GM12878 (cell line): ENCODE data around the gene RREB1. TPM values are rescaled to one million over a fixed set of nuclear protein-coding genes. Genes with fewer than 3 reads are reported as not detected.

Source experiments
- ATAC-seq: fragments of 200-7000 bp; cut with Tn5 transposase; 3 replicates; pipeline ENCODE4 v1.9.1; 2020; ENCODE audit warnings: mild to moderate bottlenecking, moderate library complexity
- BruUV-seq: library from RNA; stranded (reverse); fragments of 400-500 nt; replicated peaks from 2 replicates; lab custom pipeline; 2021; lab: Mats Ljungman, UMichigan
- CTCF ChIA-PET: fragments of 300-600 bp; sonication (Branson Sonifier 250); formaldehyde crosslinking; extraction: SDS; loops from one replicate; lab custom pipeline; 2021; ENCODE audit warnings: inconsistent platforms; lab: Yijun Ruan, JAX
- POLR2A ChIA-PET: fragments of 350-600 bp; formaldehyde crosslinking; extraction: SDS; loops from one replicate; lab custom pipeline; 2021; ENCODE audit warnings: inconsistent platforms; lab: Charles Lee
- RAD21 ChIA-PET: fragments of 300-600 bp; sonication (Branson Sonifier 250); formaldehyde crosslinking; loops from one replicate; lab custom pipeline; 2023; ENCODE audit warnings: antibody characterized with exemption; ENCODE audit not compliant: unreplicated experiment; lab: Charles Lee
- SMC1A ChIA-PET: fragments of 300-600 bp; sonication (Branson Sonifier 250); formaldehyde crosslinking; loops from one replicate; lab custom pipeline; 2023; ENCODE audit not compliant: unreplicated experiment, uncharacterized antibody; lab: Charles Lee
- DNase-seq: peaks from one replicate; pipeline ENCODE4 v3.0.0-alpha.2; 2011; ENCODE audit warnings: low read depth, low spot score
- FAIRE-seq: peaks from 3 replicates; lab custom pipeline; 2011; peaks lifted over from hg19 to GRCh38; lab: Jason Lieb, UNC
- H2AFZ ChIP-seq: 2 replicates; pipeline ENCODE4 v1.6.0; 2011; ENCODE audit warnings: low read depth, low read length, control low read depth; ENCODE audit not compliant: control insufficient read depth
- H3K27ac ChIP-seq: 2 replicates; pipeline ENCODE4 v1.5.1; 2011; ENCODE audit warnings: control low read depth; ENCODE audit not compliant: control insufficient read depth, insufficient read depth
- H3K27me3 ChIP-seq, 2 experiments: replicated peaks in 1 of 2; 2 replicates each; pipeline versions ENCODE4 v1.6.0 to v1.6.1; 2011; ENCODE audit warnings: low read length in 1 of 2; ENCODE audit not compliant: control insufficient read depth in 2 of 2, insufficient read depth in 2 of 2
- H3K36me3 ChIP-seq, 2 experiments: 2 replicates each; pipeline ENCODE4 v1.5.1; 2011; ENCODE audit warnings: low read length in 1 of 2; ENCODE audit not compliant: control insufficient read depth in 2 of 2, insufficient read depth in 2 of 2
- H3K4me1 ChIP-seq: 2 replicates; pipeline ENCODE4 v1.6.1; 2011; ENCODE audit warnings: mild to moderate bottlenecking, low read length, moderate library complexity, mixed read lengths; ENCODE audit not compliant: control insufficient read depth, insufficient read depth
- H3K4me2 ChIP-seq: 2 replicates; pipeline ENCODE4 v1.6.0; 2011; ENCODE audit warnings: control low read depth; ENCODE audit not compliant: control insufficient read depth, insufficient read depth
- H3K4me3 ChIP-seq: fragments of 200-600 bp; sonication (generic); 2 replicates; pipeline ENCODE4 v1.5.1; 2016
- H3K79me2 ChIP-seq: 2 replicates; pipeline ENCODE4 v1.6.0; 2011; ENCODE audit warnings: low read length; ENCODE audit not compliant: control insufficient read depth, insufficient read depth
- H3K9ac ChIP-seq: 2 replicates; pipeline ENCODE4 v1.8.0; 2011; ENCODE audit warnings: low read length, control low read depth, mixed read lengths; ENCODE audit not compliant: control insufficient read depth, insufficient read depth
- H3K9me3 ChIP-seq: replicated peaks from 3 replicates; pipeline ENCODE4 v1.5.1; 2011; ENCODE audit warnings: mild to moderate bottlenecking, low read length; ENCODE audit not compliant: control insufficient read depth, insufficient read depth
- H4K20me1 ChIP-seq: 2 replicates; pipeline ENCODE4 v1.6.0; 2011; ENCODE audit not compliant: control insufficient read depth, insufficient read depth
- BCL11A ChIP-seq: IDR thresholded peaks from 2 replicates; pipeline ENCODE4 v1.6.1; 2011; ENCODE audit warnings: low read depth, low read length
- CHD2 ChIP-seq: IDR thresholded peaks from 2 replicates; pipeline ENCODE4 v1.6.1; 2011; ENCODE audit warnings: low read depth, low read length, improper control_type of control experiment, borderline replicate concordance
- FOXK2 ChIP-seq: fragments of 450-650 bp; IDR thresholded peaks from 2 replicates; pipeline ENCODE4 v1.6.1; 2017; ENCODE audit warnings: mild to moderate bottlenecking, moderate library complexity
- POU2F2 ChIP-seq: IDR thresholded peaks from 3 replicates; pipeline ENCODE4 v1.6.1; 2011; ENCODE audit warnings: low read depth, mild to moderate bottlenecking, low read length, borderline replicate concordance
- TAF1 ChIP-seq: IDR thresholded peaks from 2 replicates; pipeline ENCODE4 v1.6.1; 2011; ENCODE audit warnings: mild to moderate bottlenecking, low read depth, low read length, borderline replicate concordance
- WGBS: methylation state at CpG from one replicate; pipeline ENCODE4 v1.1.6; 2016; ENCODE audit warnings: low lambda C conversion rate; ENCODE audit not compliant: insufficient replicate concordance, insufficient coverage; ENCODE audit errors: missing lambda C conversion rate; 5-methylcytosine and 5-hydroxymethylcytosine counted together
- in situ Hi-C: fragments of 300-500 bp; cut with MboI; formaldehyde crosslinking; loops from 9 replicates; pipeline ENCODE4 v1.14.3; 2018; ENCODE audit warnings: mixed read lengths
- intact Hi-C: fragments of 100-400 bp; cut with micrococcal nuclease; formaldehyde crosslinking; loops from one replicate; pipeline ENCODE4 v1.14.2; 2022; ENCODE audit not compliant: unreplicated experiment
- polyA plus RNA-seq, 11 experiments: library from polyadenylated mRNA; depleted of rRNA in 4 of 11; unstranded in 6 of 11; stranded (reverse) in 5 of 11; fragments of >200 nt; fragmentation: Nextera tagmentation in 4 of 11; fragmentation: Illumina TruSeq in 1 of 11; extraction: Ambion mirVana in 4 of 11; extraction: Trizol in 1 of 11; gene quantifications; 1 replicate in 1 of 11; 2 replicates in 10 of 11; pipeline versions ENCODE4 v1.2.1 to v1.2.3, GENCODE V29; 2011 to 2016; ENCODE audit warnings: inconsistent platforms in 2 of 11, missing spikeins in 2 of 11, low read depth in 1 of 11
- total RNA-seq, 4 experiments: library from RNA; depleted of rRNA in 3 of 4; stranded (reverse); fragments of >200 nt in 3 of 4; fragmentation: Illumina TruSeq in 1 of 4; extraction: Trizol in 1 of 4; gene quantifications; 2 replicates each; pipeline versions ENCODE4 v1.2.1 to v1.2.3, GENCODE V29; 2013 to 2021
- TF ChIP-seq, protein P1 (sequence below): fragments of 450-650 bp; conservative IDR thresholded peaks from 2 replicates; pipeline ENCODE4 v1.6.1; 2017; ENCODE audit warnings: mild to moderate bottlenecking, moderate library complexity
- TF ChIP-seq, protein P2 (sequence below): fragments of 450-650 bp; IDR thresholded peaks from 2 replicates; pipeline ENCODE4 v1.6.1; 2014; ENCODE audit warnings: mild to moderate bottlenecking
- TF ChIP-seq, protein P3 (sequence below): fragments of 450-650 bp; IDR thresholded peaks from 2 replicates; pipeline ENCODE4 v1.6.1; 2016; ENCODE audit warnings: mild to moderate bottlenecking

RREB1 gene
- total and polyA plus RNA-seq, 10 of the 15 experiments (the other 5 are each of a cell fraction or from before 2014, with no cell fraction given) = 1.9 to 30.3 (median 8.6) TPM

DNA sequence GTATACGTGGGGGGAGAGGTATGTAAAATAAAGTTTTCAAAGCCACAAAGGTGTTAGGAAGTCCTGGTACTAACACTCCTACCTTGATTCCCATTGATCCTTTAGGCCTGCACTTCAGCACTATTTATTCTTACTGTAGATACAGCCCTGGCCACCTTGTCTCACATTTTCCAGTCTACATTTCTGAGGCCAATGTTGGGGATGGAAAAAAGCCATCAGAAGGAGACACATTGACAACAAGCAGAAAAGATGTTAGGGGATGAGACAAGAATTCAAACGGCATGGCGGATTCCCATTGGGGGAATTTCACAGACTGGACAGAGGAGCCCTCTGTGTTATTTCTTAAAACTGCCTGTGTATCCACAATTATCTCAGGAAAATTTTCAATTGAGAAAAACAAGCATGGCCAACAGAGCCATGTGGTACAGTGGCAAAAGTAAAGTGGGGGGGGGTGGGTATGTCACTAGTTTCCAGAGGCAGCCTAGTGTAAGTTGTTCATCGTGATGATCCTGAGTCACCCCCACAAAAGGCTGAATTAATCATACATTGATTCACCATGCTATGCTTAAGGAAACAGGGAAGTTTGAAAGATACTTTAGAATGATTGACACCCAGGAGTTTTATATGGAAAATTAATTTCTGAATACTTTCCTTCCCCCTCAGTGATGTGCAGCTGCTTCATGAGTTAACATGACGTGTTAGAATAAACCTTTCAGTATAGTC lies 40.5 kb downstream of the RREB1 start:
- POLR2A ChIA-PET = interaction anchor here (1.2 to 2.0 kb wide), 2 partner anchors 11 to 38 kb away, joined by 3 to 17 read pairs; no protein-coding TSS in a partner anchor
- no peak overlapping the region for H2AFZ ChIP-seq
- H3K4me3 ChIP-seq = no peak overlapping the region
- ATAC-seq = no peak
- no TSS peak for BruUV-seq
- RAD21 ChIA-PET = interaction anchor here (0.7 to 2.7 kb wide), 3 partner anchors 11 to 39 kb away, joined by 3 to 22 read pairs (median 7); no protein-coding TSS in a partner anchor
- peaks cover 69% of the 10 kb centered on the region for H3K4me1 ChIP-seq
- H3K79me2 ChIP-seq = peaks cover 96% of the 10 kb centered on the region
- no peaks in the 10 kb centered on the region for H3K9me3 ChIP-seq
- H3K27ac ChIP-seq = no peak overlapping the region; the same call in 1 of the 2 replicates
- intact Hi-C loops = no loop called here
- in situ Hi-C loops = no loop called here
- CTCF ChIA-PET = interaction anchor here (0.9 to 1.6 kb wide), 3 partner anchors 31 to 471 kb away, joined by 3 to 5 read pairs (median 4); no protein-coding TSS in a partner anchor
- H3K36me3 ChIP-seq = peaks cover 0 to 2% of the 10 kb centered on the region in 2 experiments; a peak in 3 of 4 replicates
- no peak overlapping the region for H3K9ac ChIP-seq
- FAIRE-seq = no peak
- SMC1A ChIA-PET = interaction anchor here (0.8 to 14.1 kb wide), 4 partner anchors 5 to 88 kb away, joined by 3 to 256 read pairs (median 83); no protein-coding TSS in a partner anchor
- 97% methylated on average over 5 of the region's 5 CpGs for WGBS
- no peak overlapping the region for H3K4me2 ChIP-seq
- no peak for DNase-seq
- H3K27me3 ChIP-seq = no peaks in the 10 kb centered on the region
- no peaks in the 10 kb centered on the region for H4K20me1 ChIP-seq
- no peak for TF ChIP-seq CHD2
- TF ChIP-seq FOXK2 = no peak
- no peak for TF ChIP-seq POU2F2
- TF ChIP-seq TAF1 = no peak
- TF ChIP-seq, protein P1, sequence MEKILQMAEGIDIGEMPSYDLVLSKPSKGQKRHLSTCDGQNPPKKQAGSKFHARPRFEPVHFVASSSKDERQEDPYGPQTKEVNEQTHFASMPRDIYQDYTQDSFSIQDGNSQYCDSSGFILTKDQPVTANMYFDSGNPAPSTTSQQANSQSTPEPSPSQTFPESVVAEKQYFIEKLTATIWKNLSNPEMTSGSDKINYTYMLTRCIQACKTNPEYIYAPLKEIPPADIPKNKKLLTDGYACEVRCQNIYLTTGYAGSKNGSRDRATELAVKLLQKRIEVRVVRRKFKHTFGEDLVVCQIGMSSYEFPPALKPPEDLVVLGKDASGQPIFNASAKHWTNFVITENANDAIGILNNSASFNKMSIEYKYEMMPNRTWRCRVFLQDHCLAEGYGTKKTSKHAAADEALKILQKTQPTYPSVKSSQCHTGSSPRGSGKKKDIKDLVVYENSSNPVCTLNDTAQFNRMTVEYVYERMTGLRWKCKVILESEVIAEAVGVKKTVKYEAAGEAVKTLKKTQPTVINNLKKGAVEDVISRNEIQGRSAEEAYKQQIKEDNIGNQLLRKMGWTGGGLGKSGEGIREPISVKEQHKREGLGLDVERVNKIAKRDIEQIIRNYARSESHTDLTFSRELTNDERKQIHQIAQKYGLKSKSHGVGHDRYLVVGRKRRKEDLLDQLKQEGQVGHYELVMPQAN = no peak
- TF ChIP-seq, protein P2, sequence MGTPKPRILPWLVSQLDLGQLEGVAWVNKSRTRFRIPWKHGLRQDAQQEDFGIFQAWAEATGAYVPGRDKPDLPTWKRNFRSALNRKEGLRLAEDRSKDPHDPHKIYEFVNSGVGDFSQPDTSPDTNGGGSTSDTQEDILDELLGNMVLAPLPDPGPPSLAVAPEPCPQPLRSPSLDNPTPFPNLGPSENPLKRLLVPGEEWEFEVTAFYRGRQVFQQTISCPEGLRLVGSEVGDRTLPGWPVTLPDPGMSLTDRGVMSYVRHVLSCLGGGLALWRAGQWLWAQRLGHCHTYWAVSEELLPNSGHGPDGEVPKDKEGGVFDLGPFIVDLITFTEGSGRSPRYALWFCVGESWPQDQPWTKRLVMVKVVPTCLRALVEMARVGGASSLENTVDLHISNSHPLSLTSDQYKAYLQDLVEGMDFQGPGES = no peak
- TF ChIP-seq, protein P3, sequence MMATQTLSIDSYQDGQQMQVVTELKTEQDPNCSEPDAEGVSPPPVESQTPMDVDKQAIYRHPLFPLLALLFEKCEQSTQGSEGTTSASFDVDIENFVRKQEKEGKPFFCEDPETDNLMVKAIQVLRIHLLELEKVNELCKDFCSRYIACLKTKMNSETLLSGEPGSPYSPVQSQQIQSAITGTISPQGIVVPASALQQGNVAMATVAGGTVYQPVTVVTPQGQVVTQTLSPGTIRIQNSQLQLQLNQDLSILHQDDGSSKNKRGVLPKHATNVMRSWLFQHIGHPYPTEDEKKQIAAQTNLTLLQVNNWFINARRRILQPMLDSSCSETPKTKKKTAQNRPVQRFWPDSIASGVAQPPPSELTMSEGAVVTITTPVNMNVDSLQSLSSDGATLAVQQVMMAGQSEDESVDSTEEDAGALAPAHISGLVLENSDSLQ = peak; percentile 17; the same call in 1 of the 2 replicates
- no peak for TF ChIP-seq BCL11A
